HepG2 (cell line): ENCODE measurements around the gene BZW1. TPM values are rescaled to one million over a fixed set of nuclear protein-coding genes. Genes with fewer than 3 reads are reported as not detected.

Experiments used
- CERS6 ChIP-seq: sonication (generic); formaldehyde crosslinking; IDR thresholded peaks from 2 replicates; pipeline ENCODE4 v1.5.0; 2020; ENCODE audit warnings: missing genetic modification reagents
- ZMYM3 ChIP-seq: sonication (generic); formaldehyde crosslinking; IDR thresholded peaks from 2 replicates; pipeline ENCODE4 v1.5.1; 2020; ENCODE audit warnings: mild to moderate bottlenecking, missing genetic modification reagents
- polyA plus RNA-seq, 8 experiments: library from polyadenylated mRNA; depleted of rRNA in 3 of 8; stranded (reverse) in 7 of 8; unstranded in 1 of 8; fragments of >200 nt; fragmentation: Illumina TruSeq in 4 of 8; extraction: Trizol in 4 of 8; gene quantifications; 2 replicates each; pipeline versions ENCODE4 v1.2.1 to v1.2.3, GENCODE V29; 2011 to 2016; ENCODE audit warnings: low read depth in 4 of 8, missing spikeins in 1 of 8, mixed read lengths in 1 of 8; ENCODE audit not compliant: insufficient read depth in 1 of 8
- total RNA-seq, 5 experiments: library from RNA; depleted of rRNA; stranded (reverse); fragments of >200 nt; fragmentation: Illumina TruSeq; extraction: Trizol; gene quantifications; 2 replicates each; pipeline ENCODE4 v1.2.3, GENCODE V29; 2016; ENCODE audit warnings: low read depth in 1 of 5
- TF ChIP-seq, protein P1 (sequence below): sonication (generic); formaldehyde crosslinking; IDR thresholded peaks from 2 replicates; pipeline ENCODE4 v1.5.0; 2020; ENCODE audit warnings: mild to moderate bottlenecking, missing genetic modification reagents, borderline replicate concordance
- TF ChIP-seq, protein P2 (sequence below): sonication (generic); formaldehyde crosslinking; IDR thresholded peaks from 2 replicates; pipeline ENCODE4 v1.5.1; 2020; ENCODE audit warnings: missing genetic modification reagents, mild to moderate bottlenecking, borderline replicate concordance

Gene BZW1
- total and polyA plus RNA-seq, 2 of the 13 experiments (the other 11 are each of a cell fraction or from before 2014, with no cell fraction given), result 106 to 384 TPM

- TF ChIP-seq, protein P1, sequence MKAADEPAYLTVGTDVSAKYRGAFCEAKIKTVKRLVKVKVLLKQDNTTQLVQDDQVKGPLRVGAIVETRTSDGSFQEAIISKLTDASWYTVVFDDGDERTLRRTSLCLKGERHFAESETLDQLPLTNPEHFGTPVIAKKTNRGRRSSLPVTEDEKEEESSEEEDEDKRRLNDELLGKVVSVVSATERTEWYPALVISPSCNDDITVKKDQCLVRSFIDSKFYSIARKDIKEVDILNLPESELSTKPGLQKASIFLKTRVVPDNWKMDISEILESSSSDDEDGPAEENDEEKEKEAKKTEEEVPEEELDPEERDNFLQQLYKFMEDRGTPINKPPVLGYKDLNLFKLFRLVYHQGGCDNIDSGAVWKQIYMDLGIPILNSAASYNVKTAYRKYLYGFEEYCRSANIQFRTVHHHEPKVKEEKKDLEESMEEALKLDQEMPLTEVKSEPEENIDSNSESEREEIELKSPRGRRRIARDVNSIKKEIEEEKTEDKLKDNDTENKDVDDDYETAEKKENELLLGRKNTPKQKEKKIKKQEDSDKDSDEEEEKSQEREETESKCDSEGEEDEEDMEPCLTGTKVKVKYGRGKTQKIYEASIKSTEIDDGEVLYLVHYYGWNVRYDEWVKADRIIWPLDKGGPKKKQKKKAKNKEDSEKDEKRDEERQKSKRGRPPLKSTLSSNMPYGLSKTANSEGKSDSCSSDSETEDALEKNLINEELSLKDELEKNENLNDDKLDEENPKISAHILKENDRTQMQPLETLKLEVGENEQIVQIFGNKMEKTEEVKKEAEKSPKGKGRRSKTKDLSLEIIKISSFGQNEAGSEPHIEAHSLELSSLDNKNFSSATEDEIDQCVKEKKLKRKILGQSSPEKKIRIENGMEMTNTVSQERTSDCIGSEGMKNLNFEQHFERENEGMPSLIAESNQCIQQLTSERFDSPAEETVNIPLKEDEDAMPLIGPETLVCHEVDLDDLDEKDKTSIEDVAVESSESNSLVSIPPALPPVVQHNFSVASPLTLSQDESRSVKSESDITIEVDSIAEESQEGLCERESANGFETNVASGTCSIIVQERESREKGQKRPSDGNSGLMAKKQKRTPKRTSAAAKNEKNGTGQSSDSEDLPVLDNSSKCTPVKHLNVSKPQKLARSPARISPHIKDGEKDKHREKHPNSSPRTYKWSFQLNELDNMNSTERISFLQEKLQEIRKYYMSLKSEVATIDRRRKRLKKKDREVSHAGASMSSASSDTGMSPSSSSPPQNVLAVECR (CRISPR knock-in tag), result no peak
- peak; percentile 12; the same call in 1 of the 2 replicates for TF ChIP-seq ZMYM3 (CRISPR knock-in tag)
- TF ChIP-seq CERS6 (CRISPR knock-in tag), result no peak
- TF ChIP-seq, protein P2, sequence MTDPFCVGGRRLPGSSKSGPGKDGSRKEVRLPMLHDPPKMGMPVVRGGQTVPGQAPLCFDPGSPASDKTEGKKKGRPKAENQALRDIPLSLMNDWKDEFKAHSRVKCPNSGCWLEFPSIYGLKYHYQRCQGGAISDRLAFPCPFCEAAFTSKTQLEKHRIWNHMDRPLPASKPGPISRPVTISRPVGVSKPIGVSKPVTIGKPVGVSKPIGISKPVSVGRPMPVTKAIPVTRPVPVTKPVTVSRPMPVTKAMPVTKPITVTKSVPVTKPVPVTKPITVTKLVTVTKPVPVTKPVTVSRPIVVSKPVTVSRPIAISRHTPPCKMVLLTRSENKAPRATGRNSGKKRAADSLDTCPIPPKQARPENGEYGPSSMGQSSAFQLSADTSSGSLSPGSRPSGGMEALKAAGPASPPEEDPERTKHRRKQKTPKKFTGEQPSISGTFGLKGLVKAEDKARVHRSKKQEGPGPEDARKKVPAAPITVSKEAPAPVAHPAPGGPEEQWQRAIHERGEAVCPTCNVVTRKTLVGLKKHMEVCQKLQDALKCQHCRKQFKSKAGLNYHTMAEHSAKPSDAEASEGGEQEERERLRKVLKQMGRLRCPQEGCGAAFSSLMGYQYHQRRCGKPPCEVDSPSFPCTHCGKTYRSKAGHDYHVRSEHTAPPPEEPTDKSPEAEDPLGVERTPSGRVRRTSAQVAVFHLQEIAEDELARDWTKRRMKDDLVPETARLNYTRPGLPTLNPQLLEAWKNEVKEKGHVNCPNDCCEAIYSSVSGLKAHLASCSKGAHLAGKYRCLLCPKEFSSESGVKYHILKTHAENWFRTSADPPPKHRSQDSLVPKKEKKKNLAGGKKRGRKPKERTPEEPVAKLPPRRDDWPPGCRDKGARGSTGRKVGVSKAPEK, result 0 out of 2 replicates have a peak, but pooled peaks have one; percentile 25
Measured at GRCh38 chr2:200797242-200797770, 14.4 kb upstream of the BZW1 start (continued).
